Mesenteric fat pad (tissue), 1 donor: Measurements from ENCODE around the gene ROM1. TPM values are rescaled to one million over a fixed set of nuclear protein-coding genes. Genes with fewer than 3 reads are reported as not detected.
"Not testable (repeated sequence)": the region's sequence is repeated elsewhere in the genome, so short reads cannot be mapped to it uniquely, and the experiment has no call there.

ENCODE experiments used
- DNase-seq: peaks from one replicate; pipeline ENCODE4 v3.0.0-alpha.2; 2020; ENCODE audit warnings: low spot score
- long read RNA-seq: library from polyadenylated mRNA; unstranded; transcript quantifications from one replicate; pipeline ENCODE4 v2.0.0, GENCODE V29; 2020
- total RNA-seq: library from RNA; stranded (reverse); fragmentation: NEBNext Ultra II Directional; extraction: Animal tissue kit (Norgen Biotek cat#: 25700); gene quantifications from one replicate; pipeline ENCODE4 v1.2.1, GENCODE V29; 2021
- donor health status: DM: yes; HTN: yes; CAD: no.

The ROM1 gene, protein sequence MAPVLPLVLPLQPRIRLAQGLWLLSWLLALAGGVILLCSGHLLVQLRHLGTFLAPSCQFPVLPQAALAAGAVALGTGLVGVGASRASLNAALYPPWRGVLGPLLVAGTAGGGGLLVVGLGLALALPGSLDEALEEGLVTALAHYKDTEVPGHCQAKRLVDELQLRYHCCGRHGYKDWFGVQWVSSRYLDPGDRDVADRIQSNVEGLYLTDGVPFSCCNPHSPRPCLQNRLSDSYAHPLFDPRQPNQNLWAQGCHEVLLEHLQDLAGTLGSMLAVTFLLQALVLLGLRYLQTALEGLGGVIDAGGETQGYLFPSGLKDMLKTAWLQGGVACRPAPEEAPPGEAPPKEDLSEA
- total RNA-seq: 6.7 TPM
- long read RNA-seq, partial matches to known transcripts: 0 of 7 reads
- long read RNA-seq, other reads (novel, unspliced or antisense): 1 of 7 reads

DNA sequence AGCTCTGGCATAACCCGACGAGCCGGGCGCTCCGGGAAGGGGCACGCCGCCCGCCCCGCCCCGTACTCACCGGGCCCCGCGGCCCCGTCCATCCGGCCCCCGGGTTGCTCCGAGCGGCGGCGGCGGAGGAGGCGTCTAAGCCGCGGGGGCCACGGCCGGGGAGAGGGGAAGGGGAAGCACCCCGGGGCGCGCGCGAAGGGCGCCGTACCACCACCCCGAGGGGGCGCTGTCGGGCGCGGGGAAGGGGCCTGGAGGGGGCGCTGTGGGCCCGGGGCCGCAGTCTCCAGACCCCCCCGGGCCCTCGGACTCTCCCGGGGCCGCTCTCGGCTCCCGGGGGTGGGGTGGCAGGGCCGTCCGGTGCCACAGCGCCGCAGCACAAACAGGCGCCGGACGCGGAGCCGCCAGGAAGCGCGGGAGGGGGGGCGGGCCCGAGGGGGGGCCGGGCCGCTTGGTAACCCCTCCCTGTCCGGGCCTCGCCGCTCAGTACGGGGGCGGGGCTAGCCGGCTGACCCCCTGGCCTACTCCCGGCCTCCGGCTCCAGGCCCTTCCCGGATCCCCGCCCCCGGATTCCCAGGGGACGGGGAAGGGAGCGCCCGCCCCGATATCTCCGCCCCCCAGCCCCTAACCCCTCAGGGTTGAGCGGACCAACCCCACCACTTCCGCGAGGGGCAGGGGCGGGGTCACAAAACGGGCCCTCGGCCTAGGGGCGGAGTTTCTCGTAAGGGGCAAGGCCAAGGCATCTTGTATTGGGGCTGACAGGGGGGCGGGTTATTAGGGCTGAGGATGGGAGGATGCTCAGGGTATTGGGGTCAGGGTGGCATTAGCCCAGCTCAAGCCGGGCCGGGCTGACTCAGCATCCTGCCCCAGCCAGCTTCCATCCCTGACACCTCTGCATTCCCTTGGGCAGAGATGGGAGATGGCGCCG is at the start of gene ROM1, which contains the start of gene EML3:
Gene ROM1 (plus strand): TSS at position 892 of the 925 bp plus-strand sequence. CDS start 25 bp downstream, at position 917.
Gene EML3 (minus strand): TSS at position 410 of the 925 bp plus-strand sequence. CDS start 318 bp downstream, at position 92.
- peak; percentile 96 for DNase-seq

DNA sequence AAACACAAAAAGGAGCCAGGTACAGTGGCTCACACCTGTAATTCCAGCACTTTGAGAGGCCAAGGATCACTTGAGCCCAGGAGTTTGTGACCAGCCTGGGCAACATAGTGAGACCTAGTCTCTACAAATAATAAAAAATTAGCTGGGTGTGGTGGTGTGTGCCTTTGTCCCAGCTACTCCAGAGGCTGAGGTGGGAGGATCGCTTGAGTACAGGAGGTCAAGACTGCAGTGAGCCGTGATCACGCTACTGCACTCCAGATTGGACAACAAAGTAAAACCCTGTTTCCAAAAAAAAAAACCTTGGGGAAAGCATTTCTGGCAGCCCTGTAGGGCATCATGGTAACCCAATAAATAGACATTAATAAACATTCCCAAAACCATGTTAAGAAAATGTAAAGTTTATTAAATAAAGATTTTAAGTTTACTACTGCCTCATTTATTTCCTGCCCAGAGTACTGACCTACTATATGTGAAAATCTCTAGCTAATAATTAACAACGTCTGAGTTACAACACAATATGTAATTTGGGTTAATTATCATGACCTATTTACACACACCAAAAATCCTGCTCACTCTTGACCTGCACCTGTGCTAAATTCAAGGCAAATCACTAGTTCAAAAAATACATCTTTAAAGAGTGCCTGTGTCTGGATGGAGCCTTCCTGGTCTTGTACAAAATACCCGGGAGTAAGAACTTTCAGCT is 47.8 kb upstream of the ROM1 start:
- DNase-seq: no peak

- no peak for DNase-seq
Measured at GRCh38 chr11:62566247-62566646, 46.8 kb upstream of the ROM1 start.

DNA sequence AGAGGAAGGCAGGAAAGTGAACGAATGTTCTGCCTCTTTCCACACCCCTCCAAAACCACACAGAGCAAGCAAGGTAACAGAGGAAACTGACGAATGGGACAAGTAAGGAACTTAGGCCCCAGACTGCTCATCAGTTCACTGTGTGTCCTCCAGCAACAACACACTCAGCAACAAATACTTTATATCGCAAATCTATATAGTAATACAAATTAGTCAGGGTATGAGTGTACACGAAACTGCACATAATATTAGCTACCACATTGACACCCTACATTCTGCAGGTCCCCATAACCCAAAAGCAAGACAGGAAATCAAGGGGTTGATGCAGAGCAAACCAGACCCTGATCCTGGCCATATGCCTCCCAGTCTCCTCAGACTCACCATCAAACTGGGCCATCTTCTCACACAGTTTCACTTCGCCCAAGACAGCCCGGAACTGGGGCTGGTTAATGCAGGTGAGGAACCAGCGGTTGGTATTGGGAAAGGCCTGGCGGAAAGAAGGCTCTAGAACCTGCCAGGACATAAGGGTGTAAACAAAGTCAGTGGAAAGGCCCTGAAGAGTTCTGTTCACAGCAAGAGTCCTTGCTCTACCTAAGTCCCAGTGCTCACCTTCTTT is 45.9 kb upstream of the ROM1 start:
- no peak for DNase-seq

GRCh38 chr11:62569611-62570010 is 43.4 kb upstream of the ROM1 start:
- no peak for DNase-seq

DNA sequence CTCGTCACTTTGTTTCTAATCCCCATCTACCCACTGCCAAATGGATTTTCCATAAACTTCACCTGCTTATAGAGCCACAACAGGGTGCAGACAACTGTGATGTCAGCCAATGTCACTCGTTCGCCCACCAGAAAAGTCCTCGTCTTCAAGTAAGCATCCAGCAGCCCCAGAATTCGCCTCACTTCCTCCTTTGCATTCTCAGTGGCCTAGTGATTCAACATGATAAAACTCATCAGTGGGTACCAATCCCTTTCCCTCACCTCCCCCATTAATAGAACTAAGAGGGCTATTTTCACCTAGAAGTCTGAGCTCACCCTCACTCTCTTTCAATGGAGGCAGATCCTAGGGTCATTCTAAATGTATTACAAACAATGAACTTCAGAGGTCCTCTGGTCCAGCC is 42.2 kb upstream of the ROM1 start:
- not testable (repeated sequence) for DNase-seq

DNA sequence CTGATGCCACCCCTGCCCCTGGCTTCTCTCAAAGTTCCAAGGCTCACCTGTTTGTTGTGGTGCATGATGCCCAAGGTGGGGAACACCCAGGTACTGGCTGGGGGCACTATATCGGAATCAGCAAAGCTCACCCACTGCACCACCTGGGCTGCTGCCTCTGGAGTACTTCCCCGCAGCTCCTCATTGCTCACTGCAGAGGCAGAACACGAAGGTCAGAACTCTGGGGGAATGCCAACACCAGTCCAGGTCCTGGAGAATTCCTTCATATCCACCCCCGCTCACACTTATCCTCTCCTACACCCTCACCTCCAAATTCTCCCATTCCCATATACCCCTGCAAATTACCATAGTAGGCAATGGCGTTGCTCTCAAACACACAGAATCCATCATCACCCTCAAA is 41.6 kb upstream of the ROM1 start:
- DNase-seq: not testable (repeated sequence)

DNA sequence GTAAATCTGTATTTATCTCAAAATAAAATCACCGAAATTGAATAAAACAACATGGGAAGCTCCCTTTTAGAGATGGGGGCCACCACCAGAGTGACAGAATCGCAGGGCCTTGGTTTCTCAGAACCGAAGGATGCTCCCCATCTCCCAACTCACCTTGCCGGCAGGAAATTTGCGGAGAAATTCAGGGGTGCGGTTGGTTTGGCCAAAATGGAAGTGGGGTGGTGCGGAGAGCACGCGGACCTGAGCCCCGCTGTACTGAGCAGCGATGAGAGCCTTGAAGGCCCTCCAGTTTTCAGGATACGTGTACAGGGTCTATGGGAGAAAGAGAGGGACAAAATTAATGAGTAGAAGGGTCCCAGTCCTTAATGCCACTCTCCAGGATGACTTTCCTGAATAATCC is 40.6 kb upstream of the ROM1 start:
- DNase-seq: no peak

DNA sequence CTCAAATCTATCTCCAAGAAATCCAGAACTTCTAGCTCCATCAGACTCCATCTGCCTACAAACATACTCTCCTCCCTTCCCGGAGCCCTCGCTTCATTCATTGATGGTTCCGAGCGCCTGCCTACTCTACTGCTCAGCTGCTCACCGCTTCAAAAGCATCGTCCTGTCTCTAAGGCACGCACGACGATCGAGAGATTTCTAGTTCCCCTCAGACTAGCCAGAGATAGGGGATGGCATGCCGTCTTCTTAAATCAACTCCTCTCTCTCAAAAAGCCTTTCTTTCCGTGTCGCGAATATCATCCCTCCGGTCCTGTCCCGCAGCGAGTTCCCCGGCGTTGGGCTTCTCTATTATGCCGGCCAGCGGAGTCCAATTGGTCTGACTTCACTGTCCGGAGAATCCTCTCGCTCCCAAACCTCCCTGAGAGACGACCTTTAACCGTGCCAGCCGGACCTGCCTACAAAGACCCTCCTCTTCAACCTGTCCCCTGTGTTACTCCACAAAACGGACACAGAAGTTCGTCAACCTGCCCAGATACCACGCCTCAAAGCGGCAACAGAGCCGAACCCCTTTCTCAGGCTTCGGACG is 40.0 kb upstream of the ROM1 start:
- no peak for DNase-seq

- peak; percentile 99 for DNase-seq
Measured at GRCh38 chr11:62573592-62574362, 39.3 kb upstream of the ROM1 start, which contains the start of gene EEF1G. Gene EEF1G, minus strand, starts transcription at chr11:62573891. Its CDS starts 49 bp downstream, at chr11:62573842.

GRCh38 chr11:62574363-62575071 is 38.5 kb upstream of the ROM1 start:
- DNase-seq: no peak

- DNase-seq: no peak
Measured at GRCh38 chr11:62575156-62575555, 37.9 kb upstream of the ROM1 start.

DNA sequence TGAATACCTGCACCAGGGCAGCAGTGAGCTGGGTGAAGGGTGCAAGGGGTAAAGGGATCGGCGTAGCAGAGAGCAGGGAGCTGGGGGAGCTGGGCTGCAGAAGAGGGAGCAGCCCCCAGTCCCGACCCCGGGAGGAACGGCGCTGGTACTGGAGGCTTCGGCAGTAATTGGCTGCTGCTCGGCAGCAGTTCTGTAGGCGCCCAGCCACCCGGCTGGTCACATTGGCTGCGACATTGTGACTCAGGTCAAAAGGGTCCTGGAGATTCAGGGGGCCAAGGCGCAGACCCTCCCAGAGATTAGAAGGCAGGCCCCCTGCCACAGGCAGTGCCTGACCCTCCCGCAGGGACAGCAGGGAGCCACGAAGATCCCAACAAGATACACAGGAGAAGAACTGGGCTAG is 37.2 kb upstream of the ROM1 start:
- DNase-seq: no peak

DNA sequence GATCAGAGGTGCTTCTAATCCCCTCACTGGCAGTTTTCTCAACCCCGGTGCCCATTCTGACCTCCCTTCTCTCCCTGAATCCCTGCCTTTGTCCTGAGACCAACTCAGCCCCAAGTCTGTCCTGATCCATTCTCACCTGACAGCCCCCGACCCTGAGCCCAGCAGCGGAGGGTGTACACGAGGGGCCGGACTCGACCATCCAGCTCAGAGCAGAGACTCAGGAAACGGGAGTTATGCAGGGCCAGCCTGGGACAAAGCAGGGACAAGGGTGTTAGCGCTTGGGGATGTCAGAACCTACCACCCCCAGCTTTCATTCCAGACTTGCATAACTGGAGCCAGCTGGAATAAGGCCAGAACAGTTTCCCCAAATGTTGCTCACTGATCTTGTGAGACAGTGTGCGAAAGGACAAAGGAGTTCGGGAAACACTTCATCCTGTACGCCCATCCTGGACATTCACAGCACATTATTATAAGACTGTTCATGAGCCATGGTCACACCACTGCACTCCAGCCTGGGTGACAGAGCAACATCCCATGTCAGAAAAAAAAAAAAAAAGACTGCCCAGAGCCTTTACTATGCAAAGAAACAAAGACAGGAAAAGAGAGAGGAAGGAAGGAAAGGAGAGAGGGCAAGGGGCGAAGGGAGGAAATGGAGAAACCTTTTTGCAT is 35.9 kb upstream of the ROM1 start:
- DNase-seq: no peak

DNA sequence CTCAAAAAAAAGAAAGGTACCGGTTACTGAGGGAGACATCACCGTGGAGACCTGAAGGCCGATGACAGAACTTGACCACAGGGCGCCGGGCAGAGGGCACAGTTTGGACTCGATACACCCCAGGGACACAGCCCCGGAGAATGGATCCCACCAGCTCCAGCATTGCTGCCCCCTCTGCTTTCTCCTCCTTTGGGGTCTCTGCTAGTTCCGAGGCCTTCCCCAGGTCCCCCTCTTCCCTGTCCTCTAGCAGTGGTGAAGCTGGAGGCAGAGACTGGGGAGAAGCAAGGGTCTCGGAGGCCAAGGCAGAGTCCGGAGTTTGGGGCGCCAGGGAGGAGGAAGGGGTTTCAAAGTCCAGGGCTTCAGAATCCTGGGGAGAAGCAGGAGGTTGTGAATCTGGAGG is 34.5 kb upstream of the ROM1 start:
- DNase-seq: no peak

GRCh38 chr11:62579252-62579651 is 33.8 kb upstream of the ROM1 start:
- DNase-seq: no peak

GRCh38 chr11:62580959-62581715 is 31.9 kb upstream of the ROM1 start:
- DNase-seq: no peak

GRCh38 chr11:62581735-62582134 is 31.3 kb upstream of the ROM1 start:
- not testable (repeated sequence) for DNase-seq
